Thyroid gland (tissue), 4 donors: ENCODE data around the gene ROCK2.

Experiments
- POLR2A ChIP-seq, 2 donors: fragments of 450-650 bp; IDR thresholded peaks; one replicate each; pipeline ENCODE4 v1.6.1; 2017; ENCODE audit warnings: antibody characterized with exemption in 2 of 2, mild to moderate bottlenecking in 2 of 2, moderate library complexity in 1 of 2
- TF ChIP-seq, protein P1 (sequence below), 6 experiments: fragments of 200-600 bp in 3 of 6; fragments of 450-650 bp in 3 of 6; sonication (generic) in 3 of 6; IDR thresholded peaks; one replicate each; pipeline ENCODE4 v1.5.1; 2016 to 2019; ENCODE audit warnings: antibody characterized with exemption in 6 of 6, mild to moderate bottlenecking in 2 of 6, inconsistent platforms in 1 of 6, moderate library complexity in 1 of 6

GRCh38 chr2:11250400-11251196, 93.8 kb downstream of the ROCK2 start:
- TF ChIP-seq, protein P1, sequence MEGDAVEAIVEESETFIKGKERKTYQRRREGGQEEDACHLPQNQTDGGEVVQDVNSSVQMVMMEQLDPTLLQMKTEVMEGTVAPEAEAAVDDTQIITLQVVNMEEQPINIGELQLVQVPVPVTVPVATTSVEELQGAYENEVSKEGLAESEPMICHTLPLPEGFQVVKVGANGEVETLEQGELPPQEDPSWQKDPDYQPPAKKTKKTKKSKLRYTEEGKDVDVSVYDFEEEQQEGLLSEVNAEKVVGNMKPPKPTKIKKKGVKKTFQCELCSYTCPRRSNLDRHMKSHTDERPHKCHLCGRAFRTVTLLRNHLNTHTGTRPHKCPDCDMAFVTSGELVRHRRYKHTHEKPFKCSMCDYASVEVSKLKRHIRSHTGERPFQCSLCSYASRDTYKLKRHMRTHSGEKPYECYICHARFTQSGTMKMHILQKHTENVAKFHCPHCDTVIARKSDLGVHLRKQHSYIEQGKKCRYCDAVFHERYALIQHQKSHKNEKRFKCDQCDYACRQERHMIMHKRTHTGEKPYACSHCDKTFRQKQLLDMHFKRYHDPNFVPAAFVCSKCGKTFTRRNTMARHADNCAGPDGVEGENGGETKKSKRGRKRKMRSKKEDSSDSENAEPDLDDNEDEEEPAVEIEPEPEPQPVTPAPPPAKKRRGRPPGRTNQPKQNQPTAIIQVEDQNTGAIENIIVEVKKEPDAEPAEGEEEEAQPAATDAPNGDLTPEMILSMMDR (IDR thresholded peaks at IDR 0.05), result no peak
- TF ChIP-seq POLR2A (IDR thresholded peaks at IDR 0.05), result no peak
